ENCODE results near the gene PHACTR1. TPM values are rescaled to one million over a fixed set of nuclear protein-coding genes. Genes with fewer than 3 reads are reported as not detected.

The PHACTR1 gene
- total RNA-seq, 1 donor from 2014 or later, result 50.7 TPM

DNA sequence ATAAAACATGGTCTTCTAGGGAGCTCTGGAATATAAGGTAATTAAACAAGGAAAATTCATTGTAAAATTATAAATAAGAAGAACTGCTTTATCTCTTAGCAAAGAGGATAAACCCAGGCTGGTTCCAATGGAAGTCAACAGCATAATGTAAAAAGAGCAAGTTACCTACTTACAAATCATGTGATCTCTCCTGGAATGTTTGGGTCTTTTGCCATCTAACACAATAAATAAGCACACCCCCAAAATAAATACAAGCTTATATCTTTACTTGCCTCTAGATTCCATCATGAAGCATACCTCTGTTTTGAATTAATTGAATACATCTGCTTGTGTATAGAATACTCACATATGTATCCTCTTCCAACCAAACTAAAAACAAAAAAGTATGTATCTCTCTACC is 2.5 kb upstream of the PHACTR1 start:
- Mint-ChIP-seq H3K9me3 (ENCODE audit: unreplicated experiment) (peaks cover 5% of the 10 kb centered on the region), H3K4me1 (ENCODE audit: low read depth, unreplicated experiment) (peaks cover 8% of the 10 kb centered on the region), H3K4me3 (ENCODE audit: unreplicated experiment) (no peak overlapping the region), H3K27ac (ENCODE audit: unreplicated experiment) (no peak overlapping the region), H3K36me3 (ENCODE audit: unreplicated experiment) (no peaks in the 10 kb centered on the region), H3K27me3 (ENCODE audit: unreplicated experiment) (no peaks in the 10 kb centered on the region)
- DNase-seq, result no peak
- TF ChIP-seq, protein P1, sequence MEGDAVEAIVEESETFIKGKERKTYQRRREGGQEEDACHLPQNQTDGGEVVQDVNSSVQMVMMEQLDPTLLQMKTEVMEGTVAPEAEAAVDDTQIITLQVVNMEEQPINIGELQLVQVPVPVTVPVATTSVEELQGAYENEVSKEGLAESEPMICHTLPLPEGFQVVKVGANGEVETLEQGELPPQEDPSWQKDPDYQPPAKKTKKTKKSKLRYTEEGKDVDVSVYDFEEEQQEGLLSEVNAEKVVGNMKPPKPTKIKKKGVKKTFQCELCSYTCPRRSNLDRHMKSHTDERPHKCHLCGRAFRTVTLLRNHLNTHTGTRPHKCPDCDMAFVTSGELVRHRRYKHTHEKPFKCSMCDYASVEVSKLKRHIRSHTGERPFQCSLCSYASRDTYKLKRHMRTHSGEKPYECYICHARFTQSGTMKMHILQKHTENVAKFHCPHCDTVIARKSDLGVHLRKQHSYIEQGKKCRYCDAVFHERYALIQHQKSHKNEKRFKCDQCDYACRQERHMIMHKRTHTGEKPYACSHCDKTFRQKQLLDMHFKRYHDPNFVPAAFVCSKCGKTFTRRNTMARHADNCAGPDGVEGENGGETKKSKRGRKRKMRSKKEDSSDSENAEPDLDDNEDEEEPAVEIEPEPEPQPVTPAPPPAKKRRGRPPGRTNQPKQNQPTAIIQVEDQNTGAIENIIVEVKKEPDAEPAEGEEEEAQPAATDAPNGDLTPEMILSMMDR (IDR thresholded peaks at IDR 0.05; ENCODE audit: partially characterized antibody, unreplicated experiment), result no peak

DNA sequence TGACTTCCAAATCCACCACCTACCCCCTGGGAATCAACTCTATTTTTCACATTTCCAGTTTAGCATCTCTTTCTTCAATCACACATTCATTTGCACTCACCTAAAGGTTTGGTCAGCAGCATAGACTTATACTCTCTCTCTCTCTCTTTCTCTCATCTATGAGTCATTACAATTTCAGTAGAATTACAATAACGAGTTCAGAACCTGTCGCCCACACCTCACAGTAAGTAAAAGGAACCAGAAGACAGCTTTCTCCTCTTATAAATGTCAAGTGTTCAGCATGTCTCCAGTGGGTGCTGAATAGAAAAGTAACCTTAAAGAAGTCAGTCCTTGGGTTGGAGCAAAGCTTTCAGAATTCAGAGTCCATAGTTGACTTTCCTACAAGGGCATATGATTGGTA is 1.1 kb upstream of the PHACTR1 start:
- H3K4me3 Mint-ChIP-seq (ENCODE audit: unreplicated experiment), result no peak overlapping the region
- H3K9me3 Mint-ChIP-seq (ENCODE audit: unreplicated experiment), result no peaks in the 10 kb centered on the region
- TF ChIP-seq, protein P1 (IDR thresholded peaks at IDR 0.05; ENCODE audit: partially characterized antibody, unreplicated experiment), result no peak
- no peak overlapping the region for H3K27ac Mint-ChIP-seq (ENCODE audit: unreplicated experiment)
- DNase-seq, result no peak
- peaks cover 2% of the 10 kb centered on the region for H3K27me3 Mint-ChIP-seq (ENCODE audit: unreplicated experiment)
- no peaks in the 10 kb centered on the region for H3K4me1 Mint-ChIP-seq (ENCODE audit: low read depth, unreplicated experiment)
- no peaks in the 10 kb centered on the region for H3K36me3 Mint-ChIP-seq (ENCODE audit: unreplicated experiment)

DNA sequence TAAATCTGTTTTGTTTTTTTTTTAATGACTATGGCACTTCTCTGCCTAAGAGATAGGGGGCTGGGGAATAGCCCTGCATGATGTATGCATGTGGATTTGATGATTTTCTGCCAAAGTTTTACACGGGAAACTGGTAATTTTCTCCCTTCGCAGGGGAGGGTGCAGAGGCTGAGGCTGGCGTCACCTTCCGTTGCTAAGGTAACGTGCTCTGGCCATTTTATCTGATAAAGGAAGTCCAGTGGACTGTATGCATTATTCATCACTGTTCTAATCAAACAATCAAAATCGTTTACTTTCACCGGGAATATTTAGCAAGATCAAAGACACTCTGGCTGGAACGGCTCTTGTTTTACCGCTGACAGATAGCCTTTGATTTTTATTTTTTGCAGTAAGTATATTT is 789 bp downstream of the PHACTR1 start:
- H3K9me3 Mint-ChIP-seq (ENCODE audit: unreplicated experiment), result no peaks in the 10 kb centered on the region
- no peaks in the 10 kb centered on the region for H3K36me3 Mint-ChIP-seq (ENCODE audit: unreplicated experiment)
- H3K27me3 Mint-ChIP-seq (ENCODE audit: unreplicated experiment), result peaks cover 2% of the 10 kb centered on the region
- H3K4me1 Mint-ChIP-seq (ENCODE audit: low read depth, unreplicated experiment), result no peaks in the 10 kb centered on the region
- DNase-seq, result no peak
- no peak overlapping the region for H3K27ac Mint-ChIP-seq (ENCODE audit: unreplicated experiment)
- TF ChIP-seq, protein P1 (IDR thresholded peaks at IDR 0.05; ENCODE audit: partially characterized antibody, unreplicated experiment), result no peak
- H3K4me3 Mint-ChIP-seq (ENCODE audit: unreplicated experiment), result no peak overlapping the region

DNA sequence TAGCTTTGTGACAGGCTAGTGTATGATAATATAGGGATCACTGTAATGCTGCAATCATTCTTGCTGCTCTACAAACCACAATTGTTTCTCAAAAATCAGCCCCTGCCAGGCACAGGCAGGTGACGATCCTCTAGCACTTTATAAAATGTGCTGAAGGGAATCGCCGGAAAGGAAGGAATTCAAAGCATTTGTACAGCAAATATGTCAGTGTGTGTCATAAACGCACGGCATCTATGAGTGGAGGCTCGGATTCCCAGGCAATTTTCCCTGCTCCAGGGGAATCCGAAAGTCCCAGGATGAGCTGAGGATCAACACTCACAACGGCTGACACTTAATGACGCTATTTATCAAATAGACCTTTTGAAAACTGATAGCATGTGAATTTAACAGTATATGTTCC is 1.4 kb downstream of the PHACTR1 start:
- Mint-ChIP-seq H3K27ac (ENCODE audit: unreplicated experiment) (no peak overlapping the region), H3K27me3 (ENCODE audit: unreplicated experiment) (peaks cover 2% of the 10 kb centered on the region), H3K36me3 (ENCODE audit: unreplicated experiment) (no peaks in the 10 kb centered on the region), H3K4me3 (ENCODE audit: unreplicated experiment) (no peak overlapping the region), H3K9me3 (ENCODE audit: unreplicated experiment) (no peaks in the 10 kb centered on the region), H3K4me1 (ENCODE audit: low read depth, unreplicated experiment) (no peaks in the 10 kb centered on the region)
- DNase-seq, result no peak
- TF ChIP-seq, protein P1 (IDR thresholded peaks at IDR 0.05; ENCODE audit: partially characterized antibody, unreplicated experiment), result no peak

DNA sequence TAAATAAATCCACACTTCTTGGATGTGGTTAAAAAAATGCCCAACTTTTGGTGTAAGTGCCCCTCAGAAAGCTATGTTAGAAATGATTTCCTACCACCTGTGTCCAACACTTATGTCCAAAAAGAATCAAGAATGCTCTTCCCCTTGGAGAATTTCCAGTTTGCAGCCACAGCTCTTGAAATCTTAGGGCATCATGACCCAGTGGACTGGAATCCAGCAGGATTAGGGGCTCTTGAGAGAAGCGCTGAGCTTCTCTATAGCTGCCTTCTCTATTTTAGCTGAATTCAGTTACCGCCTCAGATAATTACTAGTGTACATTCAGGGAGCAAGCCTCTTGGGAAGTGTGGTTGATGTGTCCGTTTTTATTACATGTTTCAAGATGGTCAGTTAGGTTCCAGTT is 2.5 kb downstream of the PHACTR1 start:
- H3K36me3 Mint-ChIP-seq (ENCODE audit: unreplicated experiment), result no peaks in the 10 kb centered on the region
- no peak for DNase-seq
- H3K27me3 Mint-ChIP-seq (ENCODE audit: unreplicated experiment), result peaks cover 2% of the 10 kb centered on the region
- no peaks in the 10 kb centered on the region for H3K9me3 Mint-ChIP-seq (ENCODE audit: unreplicated experiment)
- TF ChIP-seq, protein P1 (IDR thresholded peaks at IDR 0.05; ENCODE audit: partially characterized antibody, unreplicated experiment), result no peak
- no peaks in the 10 kb centered on the region for H3K4me1 Mint-ChIP-seq (ENCODE audit: low read depth, unreplicated experiment)
- no peak overlapping the region for H3K27ac Mint-ChIP-seq (ENCODE audit: unreplicated experiment)
- H3K4me3 Mint-ChIP-seq (ENCODE audit: unreplicated experiment), result no peak overlapping the region

All from glutamatergic neuron (in vitro differentiated cells).